GM18951 (cell line): ENCODE results near the gene MOB1B.

Source experiments
- POLR2A ChIP-seq: IDR thresholded peaks from 4 replicates; pipeline ENCODE4 v1.6.1; 2011; ENCODE audit warnings: mild to moderate bottlenecking; ENCODE audit not compliant: insufficient read length, insufficient read depth; ENCODE audit errors: extremely low read depth
- in situ Hi-C: fragments of 300-500 bp; cut with MboI; formaldehyde crosslinking; loops from one replicate; pipeline ENCODE4 v1.12.0; 2022; ENCODE audit warnings: low sequenced_read_pairs, mixed read lengths, inconsistent platforms; ENCODE audit not compliant: unreplicated experiment

Gene MOB1B

GRCh38 chr4:70946939-70947338 is 44.8 kb downstream of the MOB1B start:
- in situ Hi-C loops = no loop called here
- TF ChIP-seq POLR2A = no peak

DNA sequence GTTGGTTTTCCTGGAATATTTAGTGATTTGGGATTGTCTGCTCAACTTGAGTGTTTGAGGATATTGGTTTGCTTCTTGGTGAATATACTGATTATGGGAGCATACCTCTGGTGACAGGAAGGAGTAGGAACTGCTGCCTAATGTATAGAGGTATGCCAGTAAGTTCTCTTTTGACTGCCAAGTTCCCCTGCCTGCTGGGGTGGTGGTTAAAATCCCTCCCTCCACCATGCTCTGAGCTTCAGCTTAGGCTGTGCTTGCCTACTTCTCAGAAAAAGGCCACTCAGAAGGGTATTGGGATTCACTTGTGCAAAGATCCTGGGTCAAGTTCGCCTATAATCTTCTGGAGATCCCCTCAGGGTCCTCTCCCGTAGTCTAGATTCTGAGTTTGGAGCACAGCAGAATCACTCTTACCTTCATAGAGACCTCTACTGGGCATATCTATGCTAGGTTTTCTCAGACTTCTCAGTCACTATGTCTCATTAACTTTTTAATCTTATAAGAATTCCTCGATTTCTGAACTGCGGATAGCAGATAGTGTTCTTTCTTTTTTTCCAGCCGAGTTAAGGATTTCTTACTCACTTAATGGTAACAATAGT is 46.6 kb downstream of the MOB1B start:
- in situ Hi-C loops = no loop called here

DNA sequence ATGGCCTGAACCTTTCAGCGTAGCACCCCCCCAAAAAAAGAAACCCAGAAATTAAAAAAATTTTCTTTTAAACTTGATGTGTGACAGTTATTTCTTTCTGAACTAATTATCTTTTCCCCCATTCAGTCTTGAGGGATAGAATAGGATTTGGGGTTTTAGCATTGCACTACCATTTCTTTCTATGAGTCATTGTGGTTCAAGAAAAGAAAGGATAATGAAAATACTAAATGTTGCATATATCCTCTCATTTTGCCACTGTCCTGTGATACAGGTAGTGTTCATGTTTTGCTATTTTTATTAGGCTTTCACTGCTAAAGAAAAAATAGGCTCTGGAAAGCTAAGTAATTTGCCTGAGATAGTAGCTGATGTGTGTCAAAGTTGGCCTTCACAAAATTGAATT is 51.9 kb downstream of the MOB1B start:
- in situ Hi-C loops = no loop called here
- no peak for TF ChIP-seq POLR2A

More for the DNA sequence above, 46.6 kb downstream of the MOB1B start:
- no peak for TF ChIP-seq POLR2A

DNA sequence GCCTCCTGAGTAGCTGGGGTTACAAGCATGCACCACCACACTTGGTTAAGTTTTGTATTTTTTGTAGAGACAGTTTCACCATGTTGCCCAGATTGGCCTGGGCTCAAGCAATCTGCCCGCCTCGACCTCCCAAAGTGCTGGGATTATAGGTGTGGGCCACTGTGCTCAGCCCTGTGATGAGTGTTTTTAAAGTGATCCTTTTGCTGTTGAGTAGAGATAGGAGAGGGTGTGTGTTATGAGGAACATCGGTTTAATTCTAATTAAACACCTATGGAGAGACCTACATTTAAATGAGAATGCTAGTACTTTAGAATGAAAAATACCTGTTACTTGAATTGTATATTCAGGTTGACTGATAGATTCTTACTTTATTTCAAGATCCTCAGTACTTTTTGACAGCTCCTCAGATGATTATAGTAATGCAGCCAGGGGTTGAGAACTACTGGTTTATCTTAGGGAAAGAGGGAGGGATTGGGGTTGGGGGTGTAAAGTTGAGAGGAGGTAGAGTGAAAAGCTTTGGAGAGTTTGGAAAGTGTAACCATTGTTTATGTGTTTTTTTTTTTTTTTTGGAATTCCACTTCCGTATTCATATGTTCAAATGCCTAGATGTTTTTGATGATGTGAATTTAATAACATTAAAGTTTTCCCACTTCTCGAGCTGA is 54.5 kb downstream of the MOB1B start:
- no peak for TF ChIP-seq POLR2A
- in situ Hi-C loops = no loop called here

DNA sequence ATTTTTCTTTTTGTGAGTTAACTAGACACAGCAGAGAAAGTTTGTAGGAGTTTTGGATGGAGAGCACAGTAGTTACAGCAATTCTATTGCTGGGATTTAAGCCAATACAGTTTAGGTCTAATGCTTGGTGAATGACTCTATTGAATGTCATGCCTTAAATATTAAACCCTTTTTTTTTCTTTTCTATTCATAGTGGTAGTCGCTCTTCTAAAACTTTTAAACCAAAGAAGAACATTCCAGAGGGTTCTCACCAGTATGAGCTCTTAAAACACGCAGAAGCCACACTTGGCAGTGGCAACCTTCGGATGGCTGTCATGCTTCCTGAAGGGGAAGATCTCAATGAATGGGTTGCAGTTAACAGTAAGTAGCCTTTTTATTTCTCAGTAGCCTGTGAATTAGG is 56.5 kb downstream of the MOB1B start:
- in situ Hi-C loops = no loop called here

DNA sequence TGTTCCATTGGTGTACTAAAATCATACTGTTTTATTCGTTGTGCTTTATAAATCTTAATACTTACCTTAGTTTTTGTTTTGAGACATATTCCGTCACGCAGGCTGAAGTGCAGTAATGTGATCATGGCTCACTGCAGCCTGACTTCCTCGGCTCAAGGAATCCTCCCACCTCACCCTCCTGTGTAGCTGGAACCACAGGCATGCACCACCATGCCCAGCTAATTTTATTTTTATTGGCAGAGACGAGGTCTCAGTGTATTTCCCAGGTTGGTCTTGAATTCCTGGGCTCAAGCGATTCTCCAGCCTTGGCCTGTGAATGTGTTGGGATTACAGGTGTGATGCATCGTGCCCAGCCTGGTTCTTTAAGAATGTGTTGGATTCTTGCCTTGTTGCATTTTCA is 66.9 kb downstream of the MOB1B start:
- no peak for TF ChIP-seq POLR2A
- in situ Hi-C loops = no loop called here

More for the DNA sequence above, 56.5 kb downstream of the MOB1B start:
- TF ChIP-seq POLR2A = no peak

DNA sequence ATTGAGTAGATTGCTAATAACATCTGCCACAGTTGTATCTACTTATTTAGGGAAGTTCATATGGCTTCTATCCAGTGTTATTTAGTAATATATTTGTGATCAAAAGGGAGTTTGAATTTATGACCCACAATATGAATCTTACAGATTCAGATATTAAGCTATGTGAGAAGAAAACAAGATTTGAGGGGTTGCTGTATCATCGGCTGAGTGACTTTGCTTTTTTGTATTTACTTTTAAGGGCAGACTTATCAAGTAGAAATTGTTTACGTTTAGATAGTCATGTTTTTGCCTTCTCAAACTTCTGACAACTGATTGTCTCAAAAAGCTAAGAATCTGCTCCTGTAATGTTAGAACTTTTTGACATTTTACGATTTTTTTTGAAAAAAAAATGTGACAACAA is 74.1 kb downstream of the MOB1B start:
- in situ Hi-C loops = no loop called here
- TF ChIP-seq POLR2A = no peak

DNA sequence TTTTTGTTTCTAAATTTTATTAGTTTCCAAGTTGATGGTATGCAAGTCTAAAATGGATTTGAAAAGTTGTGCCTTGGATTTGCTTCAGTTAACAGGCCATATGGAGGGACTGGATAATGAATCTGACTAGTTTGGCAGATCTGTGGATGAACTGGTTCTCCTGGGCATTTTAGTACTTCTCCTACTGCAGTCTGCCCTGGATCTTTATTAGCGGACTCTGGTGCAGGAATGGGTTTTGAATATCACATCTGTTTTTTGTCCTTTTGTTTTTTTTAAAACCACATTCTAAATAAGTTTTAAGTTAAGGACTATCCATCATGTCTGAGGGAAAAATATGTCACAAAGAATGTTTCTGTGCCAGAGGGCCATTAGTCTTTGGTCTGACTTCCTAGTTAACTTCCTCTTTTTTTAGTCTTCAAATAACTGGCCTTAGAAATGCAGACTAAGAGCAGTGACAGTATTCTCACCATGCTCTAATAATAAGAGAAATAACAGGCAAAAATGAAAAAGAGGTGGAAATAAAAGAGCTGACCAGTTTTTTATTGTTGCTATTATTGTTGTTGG is 77.4 kb downstream of the MOB1B start:
- no peak for TF ChIP-seq POLR2A
- in situ Hi-C loops = no loop called here

DNA sequence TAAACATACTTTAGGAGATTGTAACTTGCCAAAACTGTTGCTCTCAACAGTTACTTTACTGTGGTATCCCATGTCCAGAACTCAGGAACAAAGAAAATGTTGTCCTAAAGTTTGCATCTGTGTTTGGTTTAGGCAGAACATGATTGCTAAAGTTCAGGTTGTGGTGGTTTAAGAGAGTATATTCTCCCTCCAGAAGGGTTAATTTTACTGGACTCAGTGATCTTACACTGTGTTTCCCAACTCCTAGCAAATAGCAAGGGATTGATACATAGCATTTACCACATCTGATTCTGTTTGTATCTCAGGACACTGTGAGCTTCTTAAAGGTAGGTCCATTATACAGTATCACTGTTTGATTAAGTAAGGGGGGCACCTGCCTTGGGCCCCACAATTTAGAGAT is 78.0 kb downstream of the MOB1B start:
- no peak for TF ChIP-seq POLR2A
- in situ Hi-C loops = no loop called here

- in situ Hi-C loops = no loop called here
- no peak for TF ChIP-seq POLR2A
Measured at GRCh38 chr4:70984106-70984505, 81.9 kb downstream of the MOB1B start.

DNA sequence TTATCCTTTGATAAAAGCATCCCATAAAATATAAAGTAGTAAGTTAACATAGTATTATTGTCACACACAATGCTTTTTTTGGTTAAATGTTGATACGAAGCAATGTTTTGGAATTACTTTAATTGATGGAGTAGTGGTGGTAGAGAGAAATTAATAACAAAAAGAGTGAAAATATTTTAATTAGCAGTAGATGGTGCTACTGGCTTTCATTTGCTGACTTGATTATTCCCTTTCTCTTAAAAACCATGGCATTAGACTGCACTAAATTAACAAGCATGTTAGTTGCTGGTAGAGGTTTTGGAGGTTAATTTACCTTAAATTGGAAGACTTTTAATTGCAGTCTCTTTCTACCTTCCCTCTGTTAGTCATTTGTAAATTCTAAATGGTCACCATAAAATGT is 82.4 kb downstream of the MOB1B start:
- TF ChIP-seq POLR2A = no peak
- in situ Hi-C loops = no loop called here

GRCh38 chr4:70991596-70991995 is 89.4 kb downstream of the MOB1B start:
- TF ChIP-seq POLR2A = no peak
- in situ Hi-C loops = no loop called here

GRCh38 chr4:70992391-70992881 is 90.3 kb downstream of the MOB1B start:
- in situ Hi-C loops = no loop called here
- TF ChIP-seq POLR2A = no peak

GRCh38 chr4:70993181-70994068 is 91.3 kb downstream of the MOB1B start, which contains the start of gene DCK:
TSS of gene DCK (plus strand) at chr4:70993649. CDS start at chr4:70993836, 187 bp downstream.
- in situ Hi-C loops = no loop called here
- peak; percentile 89 for TF ChIP-seq POLR2A

- no peak for TF ChIP-seq POLR2A
- in situ Hi-C loops = no loop called here
Measured at GRCh38 chr4:70994069-70994366, 91.8 kb downstream of the MOB1B start.
